H9 (cell line): ENCODE measurements around the gene TMEM225B. TPM values are rescaled to one million over a fixed set of nuclear protein-coding genes. Genes with fewer than 3 reads are reported as not detected.

Experiments used
- DNase-seq: peaks from one replicate; pipeline ENCODE4 v3.0.0-alpha.2; 2017
- H2AFZ ChIP-seq: one replicate; pipeline ENCODE4 v1.6.1; 2013; ENCODE audit warnings: mild to moderate bottlenecking, low read length, control low read depth, moderate library complexity
- H2AK5ac ChIP-seq: 2 replicates; pipeline ENCODE4 v1.6.1; 2013; ENCODE audit warnings: low read length, control low read depth, mixed read lengths; ENCODE audit not compliant: insufficient read length
- H2BK120ac ChIP-seq: one replicate; pipeline ENCODE4 v1.6.1; 2013; ENCODE audit warnings: low read depth, mild to moderate bottlenecking, low read length, control low read depth, inconsistent platforms; ENCODE audit not compliant: poor library complexity, severe bottlenecking
- H2BK12ac ChIP-seq: 2 replicates; pipeline ENCODE4 v1.6.1; 2013; ENCODE audit warnings: low read length, control low read depth, mixed read lengths, low read depth; ENCODE audit not compliant: insufficient read length
- H2BK15ac ChIP-seq: 2 replicates; pipeline ENCODE4 v1.6.1; 2013; ENCODE audit warnings: low read depth, low read length, control low read depth
- H2BK20ac ChIP-seq: one replicate; pipeline ENCODE4 v1.6.1; 2013; ENCODE audit warnings: low read depth, mild to moderate bottlenecking, low read length, control low read depth, inconsistent platforms; ENCODE audit not compliant: poor library complexity, severe bottlenecking
- H2BK5ac ChIP-seq: 2 replicates; pipeline ENCODE4 v1.6.1; 2013; ENCODE audit warnings: low read length, control low read depth, mixed read lengths; ENCODE audit not compliant: insufficient read length
- H3K14ac ChIP-seq: 2 replicates; pipeline ENCODE4 v1.6.1; 2013; ENCODE audit warnings: low read length, control low read depth; ENCODE audit not compliant: insufficient read depth
- H3K18ac ChIP-seq: 2 replicates; pipeline ENCODE4 v1.6.1; 2013; ENCODE audit warnings: low read depth, mild to moderate bottlenecking, mixed read lengths, low read length, control low read depth; ENCODE audit not compliant: insufficient read length
- H3K23ac ChIP-seq: 2 replicates; pipeline ENCODE4 v1.6.1; 2013; ENCODE audit warnings: low read length, control low read depth, mixed read lengths, low read depth; ENCODE audit not compliant: insufficient read length
- H3K23me2 ChIP-seq: 2 replicates; pipeline ENCODE4 v1.6.1; 2013; ENCODE audit warnings: low read depth, mild to moderate bottlenecking, mixed read lengths, low read length, control low read depth; ENCODE audit not compliant: insufficient read length, poor library complexity, severe bottlenecking
- H3K27ac ChIP-seq: 2 replicates; pipeline ENCODE4 v1.5.1; 2013; ENCODE audit warnings: low read length, control low read depth, mixed read lengths, low read depth; ENCODE audit not compliant: insufficient read length
- H3K27me3 ChIP-seq: 2 replicates; pipeline ENCODE4 v1.6.1; 2013; ENCODE audit warnings: low read length, control low read depth, inconsistent platforms; ENCODE audit not compliant: insufficient read depth
- H3K4ac ChIP-seq: 2 replicates; pipeline ENCODE4 v1.6.1; 2013; ENCODE audit warnings: low read depth, mild to moderate bottlenecking, control low read depth, inconsistent platforms, low read length, moderate library complexity
- H3K4me1 ChIP-seq: 2 replicates; pipeline ENCODE4 v1.6.1; 2013; ENCODE audit warnings: low read length, control low read depth, inconsistent platforms; ENCODE audit not compliant: insufficient read depth
- H3K4me2 ChIP-seq: 2 replicates; pipeline ENCODE4 v1.6.1; 2013; ENCODE audit warnings: low read length, control low read depth, mixed read lengths; ENCODE audit not compliant: insufficient read length, insufficient read depth
- H3K56ac ChIP-seq: 2 replicates; pipeline ENCODE4 v1.6.1; 2013; ENCODE audit warnings: low read depth, mild to moderate bottlenecking, mixed read lengths, low read length, control low read depth; ENCODE audit not compliant: insufficient read length
- H3K79me1 ChIP-seq: 2 replicates; pipeline ENCODE4 v1.6.1; 2013; ENCODE audit warnings: low read depth, mild to moderate bottlenecking, moderate library complexity, low read length, control low read depth, inconsistent platforms; ENCODE audit not compliant: insufficient read depth, poor library complexity, severe bottlenecking
- H3K79me2 ChIP-seq: 2 replicates; pipeline ENCODE4 v1.6.1; 2013; ENCODE audit warnings: low read length, control low read depth, inconsistent platforms; ENCODE audit not compliant: insufficient read depth
- H3K9ac ChIP-seq: 2 replicates; pipeline ENCODE4 v1.6.1; 2013; ENCODE audit warnings: low read length, control low read depth, mixed read lengths; ENCODE audit not compliant: insufficient read length; ENCODE audit errors: extremely low read depth
- H3K9me3 ChIP-seq: one replicate; pipeline ENCODE4 v1.6.1; 2013; ENCODE audit warnings: low read depth, low read length, inconsistent platforms; ENCODE audit not compliant: control insufficient read depth
- H3T11ph ChIP-seq: one replicate; pipeline ENCODE4 v1.6.1; 2013; ENCODE audit warnings: mild to moderate bottlenecking, low read length, control low read depth, inconsistent platforms
- H4K20me1 ChIP-seq: one replicate; pipeline ENCODE4 v1.6.1; 2013; ENCODE audit not compliant: control insufficient read depth, insufficient read length, insufficient read depth
- H4K5ac ChIP-seq: 2 replicates; pipeline ENCODE4 v1.6.1; 2013; ENCODE audit warnings: low read depth, mild to moderate bottlenecking, mixed read lengths, low read length, control low read depth; ENCODE audit not compliant: insufficient read length
- H4K8ac ChIP-seq: replicated peaks from 2 replicates; pipeline ENCODE4 v1.6.1; 2013; ENCODE audit warnings: low read length, control low read depth, mixed read lengths, low read depth; ENCODE audit not compliant: insufficient read length
- H4K91ac ChIP-seq: 2 replicates; pipeline ENCODE4 v1.6.1; 2013; ENCODE audit warnings: low read depth, mild to moderate bottlenecking, moderate library complexity, mixed read lengths, low read length, control low read depth; ENCODE audit not compliant: insufficient read length
- H3K27ac Mint-ChIP-seq, 3 experiments: 2 replicates in 2 of 3; 3 replicates in 1 of 3; pipeline ENCODE4 v1.8.0; 2020 to 2021; ENCODE audit warnings: mixed read lengths in 3 of 3, mild to moderate bottlenecking in 1 of 3, moderate library complexity in 1 of 3
- H3K27me3 Mint-ChIP-seq: 2 replicates; pipeline ENCODE4 v1.8.0; 2021; ENCODE audit warnings: low read depth, mild to moderate bottlenecking, moderate library complexity, mixed read lengths
- H3K36me3 Mint-ChIP-seq, 3 experiments: 2 replicates in 2 of 3; 3 replicates in 1 of 3; pipeline ENCODE4 v1.8.0; 2020 to 2021; ENCODE audit warnings: low read depth in 3 of 3, mixed read lengths in 3 of 3; ENCODE audit not compliant: insufficient read depth in 1 of 3
- H3K4me1 Mint-ChIP-seq, 2 experiments: 2 replicates each; pipeline ENCODE4 v1.8.0; 2020; ENCODE audit warnings: mixed read lengths in 2 of 2
- H3K4me3 Mint-ChIP-seq, 2 experiments: 2 replicates in 1 of 2; 3 replicates in 1 of 2; pipeline ENCODE4 v1.8.0; 2020 to 2021; ENCODE audit warnings: mild to moderate bottlenecking in 2 of 2, mixed read lengths in 2 of 2, moderate library complexity in 1 of 2
- H3K9me3 Mint-ChIP-seq, 2 experiments: 2 replicates in 1 of 2; 3 replicates in 1 of 2; pipeline ENCODE4 v1.8.0; 2020; ENCODE audit warnings: mild to moderate bottlenecking in 2 of 2, mixed read lengths in 2 of 2, moderate library complexity in 1 of 2
- WGBS: extraction: QIAGEN DNeasy Blood & Tissue Kit; methylation state at CpG from one replicate; pipeline ENCODE4 v1.1.7; 2013; ENCODE audit warnings: missing lambda C conversion rate, low lambda C conversion rate, mixed read lengths; ENCODE audit not compliant: insufficient read length; ENCODE audit errors: extremely low coverage; 5-methylcytosine and 5-hydroxymethylcytosine counted together
- total RNA-seq: library from RNA; stranded (reverse); gene quantifications from 2 replicates; pipeline ENCODE4 v1.2.1, GENCODE V29; 2021
- TF ChIP-seq, protein P1 (sequence below): fragments of 200-600 bp; sonication (generic); conservative IDR thresholded peaks from 3 replicates; pipeline ENCODE4 v1.8.0; 2021; ENCODE audit warnings: antibody characterized with exemption, mild to moderate bottlenecking

TMEM225B gene
- total RNA-seq, 1 experiment from 2014 or later: not detected

DNA sequence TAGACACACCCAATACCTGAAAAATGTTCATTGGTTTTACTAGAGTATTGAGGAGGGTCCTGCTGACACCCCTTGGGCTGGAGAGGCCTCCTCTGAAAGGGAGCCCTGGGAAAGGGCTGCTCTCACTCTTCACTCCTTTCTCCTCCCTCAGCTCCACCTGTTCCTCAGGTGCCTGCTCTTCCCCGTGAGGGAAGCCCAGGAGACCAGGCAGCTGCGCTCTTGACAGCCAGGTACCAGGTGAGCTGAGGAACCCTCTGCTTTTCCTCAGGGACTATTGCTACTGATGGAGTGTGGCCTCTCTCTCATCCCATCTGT is 36.4 kb upstream of the TMEM225B start:
- Histone ChIP-seq H3K23me2 (no peaks in the 10 kb centered on the region), H4K20me1 (no peaks in the 10 kb centered on the region), H3K9ac (no peak overlapping the region), H3K4me1 (no peaks in the 10 kb centered on the region), H3K79me1 (peaks cover 3% of the 10 kb centered on the region), H2BK20ac (no peak overlapping the region), H3K9me3 (no peaks in the 10 kb centered on the region), H3K56ac (no peak overlapping the region), H3K14ac (no peak overlapping the region), H3K23ac (no peak overlapping the region), H4K5ac (no peak overlapping the region), H4K8ac (no peak overlapping the region), H3K27me3 (no peaks in the 10 kb centered on the region), H2AFZ (no peak overlapping the region), H3K4ac (no peak overlapping the region), H2BK12ac (no peak overlapping the region), H3K4me2 (no peak overlapping the region), H2BK5ac (no peak overlapping the region), H4K91ac (no peak overlapping the region), H3T11ph (no peak overlapping the region), H2AK5ac (no peak overlapping the region), H3K79me2 (peaks cover 4% of the 10 kb centered on the region; the same call in 1 of the 2 replicates), H3K27ac (no peak overlapping the region), H2BK120ac (no peak overlapping the region), H3K18ac (no peak overlapping the region), H2BK15ac (no peak overlapping the region)
- Mint-ChIP-seq H3K9me3 (no peaks in the 10 kb centered on the region), H3K4me1 (peaks cover 5 to 6% of the 10 kb centered on the region in 2 experiments), H3K36me3 (peaks cover 41 to 58% (median 56%) of the 10 kb centered on the region in 3 experiments), H3K4me3 (no peak overlapping the region), H3K27me3 (no peaks in the 10 kb centered on the region), H3K27ac (no peak overlapping the region)
- TF ChIP-seq, protein P1, sequence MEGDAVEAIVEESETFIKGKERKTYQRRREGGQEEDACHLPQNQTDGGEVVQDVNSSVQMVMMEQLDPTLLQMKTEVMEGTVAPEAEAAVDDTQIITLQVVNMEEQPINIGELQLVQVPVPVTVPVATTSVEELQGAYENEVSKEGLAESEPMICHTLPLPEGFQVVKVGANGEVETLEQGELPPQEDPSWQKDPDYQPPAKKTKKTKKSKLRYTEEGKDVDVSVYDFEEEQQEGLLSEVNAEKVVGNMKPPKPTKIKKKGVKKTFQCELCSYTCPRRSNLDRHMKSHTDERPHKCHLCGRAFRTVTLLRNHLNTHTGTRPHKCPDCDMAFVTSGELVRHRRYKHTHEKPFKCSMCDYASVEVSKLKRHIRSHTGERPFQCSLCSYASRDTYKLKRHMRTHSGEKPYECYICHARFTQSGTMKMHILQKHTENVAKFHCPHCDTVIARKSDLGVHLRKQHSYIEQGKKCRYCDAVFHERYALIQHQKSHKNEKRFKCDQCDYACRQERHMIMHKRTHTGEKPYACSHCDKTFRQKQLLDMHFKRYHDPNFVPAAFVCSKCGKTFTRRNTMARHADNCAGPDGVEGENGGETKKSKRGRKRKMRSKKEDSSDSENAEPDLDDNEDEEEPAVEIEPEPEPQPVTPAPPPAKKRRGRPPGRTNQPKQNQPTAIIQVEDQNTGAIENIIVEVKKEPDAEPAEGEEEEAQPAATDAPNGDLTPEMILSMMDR: no peak
- WGBS: no CpG with 5 or more reads among the region's 2 CpGs
- DNase-seq: no peak
